ENCODE data around the gene ADCY7. TPM values are rescaled to one million over a fixed set of nuclear protein-coding genes. Genes with fewer than 3 reads are reported as not detected.
A peak's percentile ranks its signal among the peaks of the same experiment; 100 is the strongest.

The ADCY7 gene
- total and polyA plus RNA-seq, 2 experiments from 2014 or later: 9.3 to 28.8 TPM

GRCh38 chr16:50246299-50247122, 19.8 kb upstream of the ADCY7 start:
- Histone ChIP-seq H3K27ac (no peak overlapping the region), H3K36me3 (no peaks in the 10 kb centered on the region), H3K9me3 (ENCODE audit: low read depth) (no peaks in the 10 kb centered on the region), H3K4me1 (ENCODE audit: low read depth) (peaks cover 5% of the 10 kb centered on the region), H3K4me3 (peak overlapping the region; percentile 38), H3K27me3 (peaks cover 6% of the 10 kb centered on the region)
- TF ChIP-seq CTCF (IDR thresholded peaks at IDR 0.05; ENCODE audit: low read depth, low read length): no peak
- peak in 1 of 2 donors; percentile 73 for DNase-seq (ENCODE audit: low read depth in 1 of 2, low spot score in 1 of 2)

GRCh38 chr16:50247123-50247905, 19.0 kb upstream of the ADCY7 start:
- DNase-seq (ENCODE audit: low read depth in 1 of 2, low spot score in 1 of 2): no peak
- peak overlapping the region; percentile 38 for H3K4me3 ChIP-seq

GRCh38 chr16:50247906-50248608, 18.3 kb upstream of the ADCY7 start:
- no peak for DNase-seq (ENCODE audit: low read depth in 1 of 2, low spot score in 1 of 2)
- peaks cover 6% of the 10 kb centered on the region for H3K27me3 ChIP-seq
- H3K4me3 ChIP-seq: no peak overlapping the region
- H3K9me3 ChIP-seq (ENCODE audit: low read depth): no peaks in the 10 kb centered on the region
- no peak for TF ChIP-seq CTCF (IDR thresholded peaks at IDR 0.05; ENCODE audit: low read depth, low read length)
- H3K4me1 ChIP-seq (ENCODE audit: low read depth): peaks cover 5% of the 10 kb centered on the region
- no peak overlapping the region for H3K27ac ChIP-seq
- no peaks in the 10 kb centered on the region for H3K36me3 ChIP-seq

More at GRCh38 chr16:50247123-50247905, 19.0 kb upstream of the ADCY7 start:
- Histone ChIP-seq H3K4me1 (ENCODE audit: low read depth) (peaks cover 5% of the 10 kb centered on the region), H3K9me3 (ENCODE audit: low read depth) (no peaks in the 10 kb centered on the region), H3K27ac (no peak overlapping the region), H3K36me3 (no peaks in the 10 kb centered on the region), H3K27me3 (peaks cover 6% of the 10 kb centered on the region)
- no peak for TF ChIP-seq CTCF (IDR thresholded peaks at IDR 0.05; ENCODE audit: low read depth, low read length)

GRCh38 chr16:50248845-50249244, 17.5 kb upstream of the ADCY7 start:
- no peaks in the 10 kb centered on the region for H3K36me3 ChIP-seq
- H3K9me3 ChIP-seq (ENCODE audit: low read depth): no peaks in the 10 kb centered on the region
- TF ChIP-seq CTCF (IDR thresholded peaks at IDR 0.05; ENCODE audit: low read depth, low read length): no peak
- H3K27ac ChIP-seq: no peak overlapping the region
- peaks cover 6% of the 10 kb centered on the region for H3K27me3 ChIP-seq
- H3K4me3 ChIP-seq: no peak overlapping the region
- H3K4me1 ChIP-seq (ENCODE audit: low read depth): peaks cover 5% of the 10 kb centered on the region
- no peak for DNase-seq (ENCODE audit: low read depth in 1 of 2, low spot score in 1 of 2)

GRCh38 chr16:50251375-50252081, 14.8 kb upstream of the ADCY7 start:
- Histone ChIP-seq H3K27me3 (no peaks in the 10 kb centered on the region), H3K27ac (no peak overlapping the region), H3K4me3 (no peak overlapping the region), H3K4me1 (ENCODE audit: low read depth) (no peaks in the 10 kb centered on the region), H3K36me3 (no peaks in the 10 kb centered on the region), H3K9me3 (ENCODE audit: low read depth) (no peaks in the 10 kb centered on the region)
- DNase-seq (ENCODE audit: low read depth in 1 of 2, low spot score in 1 of 2): peak in 1 of 2 donors; percentile 85
- TF ChIP-seq CTCF (IDR thresholded peaks at IDR 0.05; ENCODE audit: low read depth, low read length): no peak

Measured in cardiac muscle cell (in vitro differentiated cells and primary cell).